Hepatocyte (in vitro differentiated cells): Measurements from ENCODE around the gene CCNK. TPM values are rescaled to one million over a fixed set of nuclear protein-coding genes. Genes with fewer than 3 reads are reported as not detected.

Source experiments
- DNase-seq: peaks from one replicate; pipeline ENCODE4 v3.0.0-alpha.2; 2016; ENCODE audit warnings: low spot score
- H2AFZ ChIP-seq: fragments of 200-600 bp; sonication (generic); 2 replicates; pipeline ENCODE4 v1.6.0; 2016; ENCODE audit warnings: antibody characterized with exemption, mild to moderate bottlenecking
- H3K27ac ChIP-seq: fragments of 200-600 bp; sonication (generic); 2 replicates; pipeline ENCODE4 v1.5.1; 2016; ENCODE audit warnings: mild to moderate bottlenecking
- H3K27me3 ChIP-seq: fragments of 200-600 bp; sonication (generic); 2 replicates; pipeline ENCODE4 v1.6.1; 2016
- H3K36me3 ChIP-seq: fragments of 200-600 bp; sonication (generic); replicated peaks from 2 replicates; pipeline ENCODE4 v1.5.1; 2016; ENCODE audit warnings: low read depth; ENCODE audit not compliant: insufficient read depth
- H3K4me1 ChIP-seq: fragments of 200-600 bp; sonication (generic); 2 replicates; pipeline ENCODE4 v1.5.1; 2016; ENCODE audit warnings: mild to moderate bottlenecking, moderate library complexity; ENCODE audit not compliant: insufficient read depth
- H3K4me2 ChIP-seq: fragments of 200-600 bp; sonication (generic); 2 replicates; pipeline ENCODE4 v1.6.0; 2016
- H3K4me3 ChIP-seq: fragments of 200-600 bp; sonication (generic); 2 replicates; pipeline ENCODE4 v1.5.1; 2016; ENCODE audit warnings: mild to moderate bottlenecking
- H3K79me2 ChIP-seq: fragments of 200-600 bp; sonication (generic); 2 replicates; pipeline ENCODE4 v1.6.0; 2017; ENCODE audit warnings: mild to moderate bottlenecking
- H3K9me2 ChIP-seq: fragments of 200-600 bp; sonication (generic); replicated peaks from 2 replicates; pipeline ENCODE4 v1.6.0; 2017; ENCODE audit warnings: mild to moderate bottlenecking; ENCODE audit not compliant: insufficient read depth
- H3K9me3 ChIP-seq: fragments of 200-600 bp; sonication (generic); 2 replicates; pipeline ENCODE4 v1.5.1; 2016; ENCODE audit warnings: low read depth, mild to moderate bottlenecking
- H4K20me1 ChIP-seq: fragments of 200-600 bp; sonication (generic); 2 replicates; pipeline ENCODE4 v1.6.0; 2016; ENCODE audit warnings: mild to moderate bottlenecking; ENCODE audit not compliant: insufficient read depth, poor library complexity, severe bottlenecking
- CTCF ChIP-seq: fragments of 200-600 bp; sonication (generic); IDR thresholded peaks from 2 replicates; pipeline ENCODE4 v1.5.1; 2016; ENCODE audit warnings: antibody characterized with exemption, mild to moderate bottlenecking; ENCODE audit not compliant: poor library complexity
- EZH2 ChIP-seq: fragments of 200-600 bp; sonication (generic); IDR thresholded peaks from 2 replicates; pipeline ENCODE4 v1.6.1; 2016; ENCODE audit warnings: antibody characterized with exemption, mild to moderate bottlenecking, borderline replicate concordance
- EZH2phosphoT487 ChIP-seq: fragments of 200-600 bp; sonication (generic); IDR thresholded peaks from one replicate; pipeline ENCODE4 v1.6.1; 2018; ENCODE audit warnings: antibody characterized with exemption, mild to moderate bottlenecking, low read depth, moderate library complexity; ENCODE audit not compliant: unreplicated experiment, severe bottlenecking
- WGBS: methylation state at CpG from one replicate; pipeline ENCODE4 v1.1.6; 2016; ENCODE audit warnings: low lambda C conversion rate; ENCODE audit errors: missing lambda C conversion rate; 5-methylcytosine and 5-hydroxymethylcytosine counted together
- polyA plus RNA-seq: library from polyadenylated mRNA; unstranded; fragments of >200 nt; fragmentation: Nextera tagmentation; extraction: Ambion mirVana; gene quantifications from 2 replicates; pipeline ENCODE4 v1.2.1, GENCODE V29; 2016
- total RNA-seq: library from RNA; depleted of rRNA; stranded (reverse); fragments of >200 nt; gene quantifications from 2 replicates; pipeline ENCODE4 v1.2.3, GENCODE V29; 2014

The CCNK gene
- 15.6 and 22.0 TPM in 2 replicates for total RNA-seq
- polyA plus RNA-seq, result 10.1 and 11.1 TPM in 2 replicates

GRCh38 chr14:99480917-99481744 lies at the start of gene CCNK:
CCNK (plus strand) TSS chr14:99481409; CDS start chr14:99492678, 11,269 bp downstream.
- H3K27ac ChIP-seq, result peak within 1 kb of the TSS; percentile 90
- no peaks in the 10 kb centered on the region for H3K9me2 ChIP-seq
- H4K20me1 ChIP-seq, result peaks cover 74% of the 10 kb centered on the region
- peak within 1 kb of the TSS; percentile 1 for H2AFZ ChIP-seq
- H3K79me2 ChIP-seq, result peaks cover 84% of the 10 kb centered on the region
- H3K4me2 ChIP-seq, result peak within 1 kb of the TSS; percentile 92
- under 1% methylated on average over 69 of the region's 82 CpGs for WGBS
- TF ChIP-seq CTCF (no peak), EZH2phosphoT487 (no peak), EZH2 (no peak)
- no peaks in the 10 kb centered on the region for H3K36me3 ChIP-seq
- peak within 1 kb of the TSS; percentile 55 for H3K4me3 ChIP-seq
- H3K4me1 ChIP-seq, result peaks cover 27% of the 10 kb centered on the region
- H3K27me3 ChIP-seq, result no peaks in the 10 kb centered on the region
- H3K9me3 ChIP-seq, result no peaks in the 10 kb centered on the region
- DNase-seq, result peak; percentile 100

- H3K9me3 ChIP-seq, result no peaks in the 10 kb centered on the region
- H3K9me2 ChIP-seq, result no peaks in the 10 kb centered on the region
- H3K4me1 ChIP-seq, result no peaks in the 10 kb centered on the region
- no peaks in the 10 kb centered on the region for H4K20me1 ChIP-seq
- H3K79me2 ChIP-seq, result peaks cover 22% of the 10 kb centered on the region
- H3K27me3 ChIP-seq, result no peaks in the 10 kb centered on the region
- TF ChIP-seq EZH2, result no peak
- TF ChIP-seq EZH2phosphoT487, result no peak
- no peak for TF ChIP-seq CTCF
- 71% methylated on average over 3 of the region's 3 CpGs for WGBS
- DNase-seq, result no peak
- no peak overlapping the region for H3K4me2 ChIP-seq
- H3K4me3 ChIP-seq, result no peak overlapping the region
- no peak overlapping the region for H2AFZ ChIP-seq
- no peak overlapping the region for H3K27ac ChIP-seq
- H3K36me3 ChIP-seq, result no peaks in the 10 kb centered on the region
Observed at GRCh38 chr14:99431986-99432385, 49.2 kb upstream of the CCNK start.

- no peaks in the 10 kb centered on the region for H3K27me3 ChIP-seq
- no peak overlapping the region for H3K27ac ChIP-seq
- no peaks in the 10 kb centered on the region for H3K4me1 ChIP-seq
- no peak overlapping the region for H2AFZ ChIP-seq
- no peak overlapping the region for H3K4me2 ChIP-seq
- H3K79me2 ChIP-seq, result peaks cover 22% of the 10 kb centered on the region
- no peak for TF ChIP-seq EZH2phosphoT487
- no peak for TF ChIP-seq EZH2
- no peak for TF ChIP-seq CTCF
- H3K4me3 ChIP-seq, result no peak overlapping the region
- no peaks in the 10 kb centered on the region for H3K9me2 ChIP-seq
- H3K9me3 ChIP-seq, result no peaks in the 10 kb centered on the region
- no peak for DNase-seq
- no peaks in the 10 kb centered on the region for H4K20me1 ChIP-seq
- 76% methylated on average over 1 of the region's 1 CpG for WGBS
- H3K36me3 ChIP-seq, result no peaks in the 10 kb centered on the region
Observed at GRCh38 chr14:99432485-99432884, 48.7 kb upstream of the CCNK start.
